Keratinocyte (primary cell): ENCODE measurements around the gene KSR1. TPM values are rescaled to one million over a fixed set of nuclear protein-coding genes. Genes with fewer than 3 reads are reported as not detected.

Source experiments
- DNase-seq: peaks from one replicate; pipeline ENCODE4 v3.0.0-alpha.2; 2011; ENCODE audit warnings: low read depth, missing footprints, low spot score
- FAIRE-seq: peaks from 2 replicates; lab custom pipeline; 2011; peaks lifted over from hg19 to GRCh38; lab: Jason Lieb, UNC
- H2AFZ ChIP-seq: 2 replicates; pipeline ENCODE4 v1.6.0; 2012; ENCODE audit warnings: low read length, control low read depth, inconsistent platforms; ENCODE audit not compliant: control insufficient read depth
- H3K27ac ChIP-seq: 2 replicates; pipeline ENCODE4 v1.5.1; 2011; ENCODE audit warnings: low read length; ENCODE audit not compliant: control insufficient read depth, insufficient read depth
- H3K27me3 ChIP-seq: 3 replicates; pipeline ENCODE4 v1.6.0; 2011; ENCODE audit warnings: low read length; ENCODE audit not compliant: control insufficient read depth, insufficient read depth; ENCODE audit errors: extremely low read depth
- H3K36me3 ChIP-seq, 2 experiments: 2 replicates in 1 of 2; 3 replicates in 1 of 2; pipeline ENCODE4 v1.5.1; 2011; ENCODE audit warnings: low read length in 2 of 2, mild to moderate bottlenecking in 1 of 2; ENCODE audit not compliant: control insufficient read depth in 2 of 2, insufficient read depth in 2 of 2; ENCODE audit errors: extremely low read depth in 1 of 2
- H3K4me1 ChIP-seq: 3 replicates; pipeline ENCODE4 v1.5.1; 2011; ENCODE audit warnings: low read length; ENCODE audit not compliant: control insufficient read depth, insufficient read depth; ENCODE audit errors: extremely low read depth
- H3K4me2 ChIP-seq: 3 replicates; pipeline ENCODE4 v1.6.0; 2011; ENCODE audit warnings: low read depth, low read length; ENCODE audit not compliant: control insufficient read depth, insufficient read depth; ENCODE audit errors: extremely low read depth
- H3K4me3 ChIP-seq, 3 experiments: fragments of 200-600 bp in 1 of 3; sonication (generic) in 1 of 3; 2 replicates in 2 of 3; 3 replicates in 1 of 3; pipeline ENCODE4 v1.5.1; 2011 to 2016; ENCODE audit warnings: low read length in 3 of 3, mild to moderate bottlenecking in 3 of 3, control low read depth in 2 of 3, inconsistent platforms in 1 of 3, low read depth in 1 of 3, mixed read lengths in 1 of 3, mixed run types in 1 of 3, moderate library complexity in 1 of 3; ENCODE audit not compliant: control insufficient read depth in 2 of 3, insufficient read depth in 2 of 3; ENCODE audit errors: extremely low read depth in 1 of 3
- H3K79me2 ChIP-seq: 2 replicates; pipeline ENCODE4 v1.6.0; 2012; ENCODE audit warnings: low read length; ENCODE audit not compliant: control insufficient read depth, insufficient read depth
- H3K9ac ChIP-seq: 3 replicates; pipeline ENCODE4 v1.6.0; 2011; ENCODE audit warnings: low read length; ENCODE audit not compliant: control insufficient read depth, insufficient read depth; ENCODE audit errors: extremely low read depth
- H3K9me1 ChIP-seq: 3 replicates; pipeline ENCODE4 v1.6.0; 2011; ENCODE audit warnings: low read length; ENCODE audit not compliant: control insufficient read depth, insufficient read depth; ENCODE audit errors: extremely low read depth
- H3K9me3 ChIP-seq: 2 replicates; pipeline ENCODE4 v1.5.1; 2012; ENCODE audit warnings: low read depth, low read length; ENCODE audit not compliant: control insufficient read depth
- H4K20me1 ChIP-seq: 3 replicates; pipeline ENCODE4 v1.6.0; 2011; ENCODE audit warnings: low read length; ENCODE audit not compliant: control insufficient read depth, insufficient read depth; ENCODE audit errors: extremely low read depth
- CTCF ChIP-seq, 3 experiments: IDR thresholded peaks in 1 of 3; conservative IDR thresholded peaks in 1 of 3; optimal IDR thresholded peaks in 1 of 3; 2 replicates in 2 of 3; 3 replicates in 1 of 3; pipeline versions ENCODE3 to v1.5.1; 2011; ENCODE audit warnings: low read length in 3 of 3, mild to moderate bottlenecking in 3 of 3, moderate library complexity in 2 of 3, control low read depth in 1 of 3, inconsistent platforms in 1 of 3; ENCODE audit not compliant: insufficient read depth in 2 of 3; ENCODE audit errors: extremely low read depth in 1 of 3
- EZH2 ChIP-seq: IDR thresholded peaks from one replicate; pipeline ENCODE4 v1.6.1; 2012; ENCODE audit warnings: inconsistent platforms, mild to moderate bottlenecking, low read length, moderate library complexity
- dilution Hi-C: fragments of 300-500 bp; cut with MboI; formaldehyde crosslinking; loops from one replicate; pipeline ENCODE4 v1.7.0; 2020; ENCODE audit warnings: low sequenced_read_pairs; ENCODE audit not compliant: extremely low pct_ligation_motif_present
- polyA plus RNA-seq, 5 experiments: library from polyadenylated mRNA; depleted of rRNA in 3 of 5; stranded (reverse) in 3 of 5; stranded (forward) in 1 of 5; unstranded in 1 of 5; fragments of >200 nt; gene quantifications; 1 replicate in 1 of 5; 2 replicates in 3 of 5; 3 replicates in 1 of 5; pipeline versions ENCODE4 v1.2.1 to v1.2.3, GENCODE V29; 2011 to 2012; ENCODE audit warnings: missing spikeins in 2 of 5, low read depth in 1 of 5, low replicate concordance in 1 of 5

KSR1 gene
- polyA plus RNA-seq, 1 donor (not counting 4 experiments of a cell fraction or from before 2014, with no cell fraction given), result 1.3 TPM

DNA sequence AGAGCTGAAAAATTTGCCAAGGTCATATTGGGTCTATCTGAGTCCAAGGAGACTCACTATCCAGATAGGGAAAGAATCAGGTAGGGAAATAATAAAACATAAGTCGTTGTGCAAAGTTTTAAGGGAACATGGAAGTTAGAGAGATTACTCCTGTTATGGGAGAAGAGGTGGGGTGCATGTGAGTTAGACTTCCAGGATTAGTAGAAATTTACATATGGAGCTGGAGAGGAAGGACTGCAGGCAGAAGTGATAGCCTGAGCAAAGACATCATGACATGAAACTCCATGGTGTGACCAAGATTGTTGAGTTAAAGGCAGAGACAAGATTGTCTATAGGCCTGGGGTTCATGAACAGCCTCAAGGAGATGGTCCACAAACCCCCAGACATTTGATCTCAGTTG, 5.8 kb upstream of the KSR1 start:
- TF ChIP-seq EZH2 (no peak), CTCF (optimal IDR thresholded peaks at IDR 0.05 in 1 of 3, IDR thresholded peaks at IDR 0.05 in 1 of 3, conservative IDR thresholded peaks at IDR 0.05 in 1 of 3; ENCODE audit: extremely low read depth in 1 of 3, insufficient read depth in 2 of 3, low read length in 3 of 3) (no peak)
- no peaks in the 10 kb centered on the region for H3K9me1 ChIP-seq
- no peak overlapping the region for H3K4me2 ChIP-seq
- no peaks in the 10 kb centered on the region for H3K4me1 ChIP-seq
- no peak overlapping the region for H3K9ac ChIP-seq
- no peaks in the 10 kb centered on the region for H3K9me3 ChIP-seq
- no peak overlapping the region for H3K4me3 ChIP-seq
- dilution Hi-C loops, result no loop called here
- DNase-seq, result no peak
- H3K79me2 ChIP-seq, result no peaks in the 10 kb centered on the region
- H3K27me3 ChIP-seq, result peaks cover 2% of the 10 kb centered on the region
- H3K27ac ChIP-seq, result no peak overlapping the region
- no peak for FAIRE-seq
- no peak overlapping the region for H2AFZ ChIP-seq
- no peaks in the 10 kb centered on the region for H4K20me1 ChIP-seq
- no peaks in the 10 kb centered on the region for H3K36me3 ChIP-seq

- Histone ChIP-seq H3K79me2 (no peaks in the 10 kb centered on the region), H3K4me2 (no peak overlapping the region), H3K4me1 (no peaks in the 10 kb centered on the region), H2AFZ (no peak overlapping the region), H3K9me3 (no peaks in the 10 kb centered on the region), H3K36me3 (no peaks in the 10 kb centered on the region), H3K9me1 (no peaks in the 10 kb centered on the region), H4K20me1 (no peaks in the 10 kb centered on the region), H3K9ac (no peak overlapping the region), H3K27me3 (peaks cover 8% of the 10 kb centered on the region), H3K4me3 (no peak overlapping the region), H3K27ac (no peak overlapping the region)
- dilution Hi-C loops, result no loop called here
- DNase-seq (no peak), FAIRE-seq (no peak)
- TF ChIP-seq EZH2 (no peak), CTCF (optimal IDR thresholded peaks at IDR 0.05 in 1 of 3, IDR thresholded peaks at IDR 0.05 in 1 of 3, conservative IDR thresholded peaks at IDR 0.05 in 1 of 3; ENCODE audit: extremely low read depth in 1 of 3, insufficient read depth in 2 of 3, low read length in 3 of 3) (no peak)
Observed at GRCh38 chr17:27451906-27452305, 4.3 kb upstream of the KSR1 start.
